GM13976 (cell line): ENCODE results near the gene AUTS2.

Experiments used
- DNase-seq: peaks from one replicate; pipeline ENCODE4 v3.0.0; 2012; ENCODE audit warnings: low spot score
- in situ Hi-C: fragments of 300-500 bp; cut with MboI; formaldehyde crosslinking; loops from one replicate; pipeline ENCODE4 v1.12.0; 2022; ENCODE audit warnings: low sequenced_read_pairs, mixed read lengths, inconsistent platforms; ENCODE audit not compliant: unreplicated experiment
- TF ChIP-seq, protein P1 (sequence below): IDR thresholded peaks from 2 replicates; pipeline ENCODE4 v1.5.1; 2012; ENCODE audit warnings: borderline replicate concordance, mild to moderate bottlenecking; ENCODE audit not compliant: insufficient read depth; ENCODE audit errors: extremely low read depth, missing control alignments, control extremely low read depth

Gene AUTS2

DNA sequence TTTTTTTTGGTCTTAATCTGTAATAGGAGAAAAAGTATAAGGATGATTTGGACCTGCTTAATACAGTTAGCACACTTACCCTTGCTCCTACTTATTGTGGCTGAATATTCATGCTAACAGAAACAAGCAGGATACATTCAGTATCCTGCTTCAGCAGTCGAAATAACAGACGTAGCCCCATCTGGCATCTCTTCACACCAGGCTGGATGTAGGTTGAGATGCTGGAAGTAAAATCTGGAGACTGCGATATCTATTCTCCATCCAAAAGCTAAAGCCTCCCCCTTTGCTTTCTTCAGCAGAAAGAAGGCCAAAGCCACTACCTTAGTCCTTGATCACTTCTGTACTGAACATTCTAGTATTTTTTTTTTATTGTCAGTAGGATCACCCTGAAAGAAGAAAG lies 537.4 kb downstream of the AUTS2 start:
- TF ChIP-seq, protein P1, sequence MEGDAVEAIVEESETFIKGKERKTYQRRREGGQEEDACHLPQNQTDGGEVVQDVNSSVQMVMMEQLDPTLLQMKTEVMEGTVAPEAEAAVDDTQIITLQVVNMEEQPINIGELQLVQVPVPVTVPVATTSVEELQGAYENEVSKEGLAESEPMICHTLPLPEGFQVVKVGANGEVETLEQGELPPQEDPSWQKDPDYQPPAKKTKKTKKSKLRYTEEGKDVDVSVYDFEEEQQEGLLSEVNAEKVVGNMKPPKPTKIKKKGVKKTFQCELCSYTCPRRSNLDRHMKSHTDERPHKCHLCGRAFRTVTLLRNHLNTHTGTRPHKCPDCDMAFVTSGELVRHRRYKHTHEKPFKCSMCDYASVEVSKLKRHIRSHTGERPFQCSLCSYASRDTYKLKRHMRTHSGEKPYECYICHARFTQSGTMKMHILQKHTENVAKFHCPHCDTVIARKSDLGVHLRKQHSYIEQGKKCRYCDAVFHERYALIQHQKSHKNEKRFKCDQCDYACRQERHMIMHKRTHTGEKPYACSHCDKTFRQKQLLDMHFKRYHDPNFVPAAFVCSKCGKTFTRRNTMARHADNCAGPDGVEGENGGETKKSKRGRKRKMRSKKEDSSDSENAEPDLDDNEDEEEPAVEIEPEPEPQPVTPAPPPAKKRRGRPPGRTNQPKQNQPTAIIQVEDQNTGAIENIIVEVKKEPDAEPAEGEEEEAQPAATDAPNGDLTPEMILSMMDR = no peak
- DNase-seq = no peak
- in situ Hi-C loops = no loop called here

DNA sequence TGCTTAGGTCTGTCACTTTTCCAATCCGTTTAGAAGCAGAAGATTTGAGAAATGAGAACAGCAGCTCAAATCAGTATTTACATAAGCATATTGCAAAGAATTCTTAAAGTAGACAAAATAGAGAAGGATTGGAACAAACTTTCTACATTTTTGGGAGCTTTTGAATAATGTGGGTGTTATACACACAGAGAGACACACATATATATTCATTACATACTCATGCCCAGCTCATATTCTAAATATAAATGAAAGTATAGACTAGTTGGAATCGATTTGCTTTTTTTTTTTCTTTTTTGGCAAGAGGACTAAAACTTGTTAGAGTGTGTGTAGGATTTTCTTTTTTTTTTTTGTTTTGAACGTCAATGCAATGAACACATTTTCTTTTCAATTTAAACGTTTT lies 538.9 kb downstream of the AUTS2 start:
- TF ChIP-seq, protein P1 = no peak
- in situ Hi-C loops = no loop called here
- DNase-seq = no peak

DNA sequence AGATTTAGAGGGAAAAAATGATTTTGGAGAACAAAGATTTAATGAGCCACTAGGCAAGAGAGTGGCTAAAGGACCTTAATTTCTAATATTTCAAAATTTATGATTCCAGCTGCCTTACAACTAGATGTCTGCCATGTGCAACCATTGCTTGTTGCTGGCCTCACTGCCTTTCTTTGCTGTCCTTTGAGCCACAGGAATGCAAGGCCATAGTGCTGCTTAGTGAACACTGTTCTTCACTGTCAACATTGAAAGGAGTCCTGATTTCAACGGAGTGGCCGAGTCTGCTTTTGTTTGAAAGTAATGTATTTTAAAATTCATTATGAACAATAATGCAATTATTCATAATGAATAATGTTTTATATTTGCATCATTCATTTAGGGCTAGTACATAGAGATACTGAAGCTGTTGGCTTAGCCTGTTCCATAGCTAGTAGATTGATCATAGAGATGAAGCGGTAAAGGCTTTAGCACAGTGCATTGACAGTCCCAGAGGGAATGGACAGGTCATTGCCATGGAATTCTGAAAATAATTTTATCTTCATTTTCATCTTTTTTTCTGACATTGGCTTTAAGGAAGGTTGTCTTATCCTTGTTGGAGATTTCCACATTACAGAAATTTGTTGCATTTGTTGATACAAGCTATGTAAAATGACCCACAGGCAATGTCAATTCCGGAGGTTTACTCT lies 544.1 kb downstream of the AUTS2 start:
- no peak for DNase-seq
- TF ChIP-seq, protein P1 = no peak
- in situ Hi-C loops = no loop called here

DNA sequence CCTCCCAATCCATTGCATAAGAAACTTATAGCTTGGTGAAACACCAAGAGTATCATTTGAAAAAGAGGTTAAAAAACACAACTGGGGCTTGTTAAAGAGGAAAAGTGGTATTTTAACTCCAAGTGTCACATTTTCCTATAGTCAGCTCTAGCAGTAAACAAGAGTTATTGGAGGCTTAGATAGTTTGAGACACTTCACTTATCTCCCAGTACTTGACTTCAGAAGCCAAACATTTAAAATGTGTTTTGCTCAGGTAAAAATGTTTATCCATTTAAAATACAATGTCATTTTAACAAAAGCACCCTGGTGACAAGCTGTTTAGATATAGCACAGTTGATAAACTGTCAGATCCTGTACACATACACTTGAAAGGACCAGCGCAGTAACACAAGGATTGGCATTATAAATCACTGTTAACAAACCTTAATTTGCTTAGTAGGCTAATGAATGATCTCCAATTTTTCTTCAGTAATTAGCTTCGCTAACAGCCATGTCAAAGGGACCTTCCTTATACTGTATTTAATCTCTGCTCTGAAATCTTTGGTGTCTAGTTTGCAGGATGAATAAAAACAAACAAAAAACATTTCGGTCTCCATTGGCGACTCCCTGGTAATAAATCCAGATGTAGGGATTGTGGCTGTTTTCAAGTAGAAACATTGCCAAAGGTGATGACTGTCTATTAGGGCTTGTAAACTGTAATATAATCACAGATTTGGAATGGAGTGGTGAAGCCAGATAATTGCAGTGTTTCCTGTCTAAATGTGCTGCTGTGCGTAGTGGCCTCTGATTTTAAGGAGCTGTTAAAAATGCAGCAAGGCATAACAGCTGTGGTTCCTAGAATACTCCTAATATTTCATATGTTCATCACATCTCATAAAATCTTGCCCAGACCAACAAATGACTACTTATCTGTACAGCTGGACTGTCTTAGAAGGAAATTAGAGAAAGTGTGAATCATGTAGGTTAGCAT lies 545.1 kb downstream of the AUTS2 start:
- in situ Hi-C loops = no loop called here
- TF ChIP-seq, protein P1 = no peak
- DNase-seq = no peak

DNA sequence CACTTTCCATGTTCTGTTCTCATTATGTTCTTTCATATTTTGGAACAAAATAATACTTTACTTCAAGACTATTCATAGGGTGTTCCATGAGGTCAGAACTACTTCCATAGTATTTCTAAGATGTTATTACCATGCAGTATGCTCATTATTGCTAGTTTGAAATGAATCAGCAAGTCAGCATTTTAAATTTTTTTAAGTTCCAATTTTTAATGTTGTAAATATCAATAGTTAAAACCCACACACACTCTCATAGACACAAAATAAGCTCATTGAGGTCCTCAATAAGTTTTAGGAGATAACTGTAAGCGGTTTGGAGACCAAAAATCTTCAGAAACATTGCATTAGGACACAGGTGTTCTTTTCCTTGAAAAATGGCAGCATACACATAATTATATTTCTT lies 550.7 kb downstream of the AUTS2 start:
- no peak for DNase-seq
- in situ Hi-C loops = no loop called here
- TF ChIP-seq, protein P1 = no peak

DNA sequence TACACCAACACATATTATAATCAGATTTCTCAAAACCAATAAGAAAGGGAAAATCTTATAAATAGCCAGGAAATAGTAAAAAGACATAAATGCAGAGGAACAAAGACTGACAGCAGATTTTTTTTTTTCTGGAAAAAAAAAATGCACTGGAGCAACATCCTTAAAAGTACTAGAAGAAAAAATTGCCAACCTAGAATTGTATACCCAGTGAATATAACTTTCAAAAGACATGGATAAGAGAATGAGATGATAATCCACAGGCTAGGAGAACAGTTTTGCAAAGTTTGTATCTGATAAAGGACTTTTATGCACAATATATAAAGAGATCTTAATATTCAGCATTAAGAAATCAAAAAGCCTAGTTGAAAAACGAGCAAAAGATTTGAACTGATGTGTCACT lies 554.0 kb downstream of the AUTS2 start:
- no peak for DNase-seq
- in situ Hi-C loops = no loop called here
- TF ChIP-seq, protein P1 = no peak
